AG09319 (cell line): ENCODE data around the gene RALGAPB.

ENCODE experiments used
- DNase-seq: peaks from one replicate; pipeline ENCODE4 v3.0.0-alpha.2; 2010; ENCODE audit warnings: low read depth; ENCODE audit errors: extremely low read depth
- TF ChIP-seq, protein P1 (sequence below): IDR thresholded peaks from 2 replicates; pipeline ENCODE4 v1.5.1; 2011; ENCODE audit warnings: low read depth, mild to moderate bottlenecking, inconsistent platforms, low read length, moderate library complexity

The RALGAPB gene

DNA sequence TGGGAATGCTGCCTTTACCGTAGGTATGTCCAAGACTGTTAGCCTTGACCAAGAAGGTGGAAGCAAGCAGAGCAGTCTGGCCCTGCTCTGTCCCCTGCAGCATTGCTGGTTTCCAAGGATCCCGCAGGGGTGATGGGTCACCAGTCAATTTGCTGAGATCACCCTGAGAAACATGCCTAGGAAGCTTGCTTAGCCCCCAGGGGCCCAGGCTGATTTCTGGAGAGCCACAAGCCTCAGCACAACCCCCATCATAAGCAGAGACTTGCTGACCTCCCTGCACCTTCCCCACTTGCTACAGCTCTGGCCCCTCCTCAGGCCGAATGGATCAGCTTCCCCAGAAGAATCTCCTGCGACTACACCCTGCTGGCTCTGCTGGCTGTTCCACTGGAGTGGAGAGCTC is 150.4 kb downstream of the RALGAPB start:
- DNase-seq = no peak
- TF ChIP-seq, protein P1, sequence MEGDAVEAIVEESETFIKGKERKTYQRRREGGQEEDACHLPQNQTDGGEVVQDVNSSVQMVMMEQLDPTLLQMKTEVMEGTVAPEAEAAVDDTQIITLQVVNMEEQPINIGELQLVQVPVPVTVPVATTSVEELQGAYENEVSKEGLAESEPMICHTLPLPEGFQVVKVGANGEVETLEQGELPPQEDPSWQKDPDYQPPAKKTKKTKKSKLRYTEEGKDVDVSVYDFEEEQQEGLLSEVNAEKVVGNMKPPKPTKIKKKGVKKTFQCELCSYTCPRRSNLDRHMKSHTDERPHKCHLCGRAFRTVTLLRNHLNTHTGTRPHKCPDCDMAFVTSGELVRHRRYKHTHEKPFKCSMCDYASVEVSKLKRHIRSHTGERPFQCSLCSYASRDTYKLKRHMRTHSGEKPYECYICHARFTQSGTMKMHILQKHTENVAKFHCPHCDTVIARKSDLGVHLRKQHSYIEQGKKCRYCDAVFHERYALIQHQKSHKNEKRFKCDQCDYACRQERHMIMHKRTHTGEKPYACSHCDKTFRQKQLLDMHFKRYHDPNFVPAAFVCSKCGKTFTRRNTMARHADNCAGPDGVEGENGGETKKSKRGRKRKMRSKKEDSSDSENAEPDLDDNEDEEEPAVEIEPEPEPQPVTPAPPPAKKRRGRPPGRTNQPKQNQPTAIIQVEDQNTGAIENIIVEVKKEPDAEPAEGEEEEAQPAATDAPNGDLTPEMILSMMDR = no peak

DNA sequence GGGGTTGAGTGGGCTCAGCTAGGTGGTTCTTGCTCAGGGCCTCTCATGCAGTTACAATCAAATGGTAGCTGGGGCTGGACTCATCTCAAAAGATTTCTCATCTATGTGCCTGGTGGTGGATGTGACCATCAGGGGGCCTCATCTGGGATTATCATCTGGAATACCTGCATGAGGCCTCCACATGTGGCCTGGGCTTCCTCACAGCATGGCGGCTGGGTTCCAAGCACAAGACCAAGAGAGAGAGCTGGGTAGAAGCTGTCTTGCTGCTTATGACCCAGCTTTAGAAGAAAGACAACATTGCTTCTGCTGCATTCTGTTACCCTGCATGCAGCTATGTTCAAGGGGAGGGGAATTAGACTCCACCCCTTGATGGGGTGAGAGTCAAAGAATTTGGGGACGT is 151.4 kb downstream of the RALGAPB start:
- no peak for DNase-seq
- TF ChIP-seq, protein P1 = no peak

DNA sequence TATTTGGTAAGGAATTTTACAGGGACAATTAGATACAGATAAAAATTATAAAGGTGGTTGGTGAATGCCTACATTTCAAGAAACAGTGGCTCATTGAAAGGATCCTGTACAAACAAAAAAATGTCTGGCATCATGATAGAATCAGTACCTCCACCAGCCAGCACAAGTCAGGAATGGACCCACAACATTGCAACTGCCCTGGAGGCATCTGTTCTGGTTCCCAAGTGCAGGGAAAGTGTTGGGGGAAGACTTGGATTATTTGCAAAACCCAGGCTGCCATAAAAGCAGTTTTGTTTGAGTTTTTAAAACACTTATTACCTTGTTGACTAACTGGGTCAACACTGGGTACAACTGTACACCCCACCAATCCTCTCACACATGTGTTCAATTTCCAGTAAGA is 153.3 kb downstream of the RALGAPB start:
- TF ChIP-seq, protein P1 = no peak
- no peak for DNase-seq

DNA sequence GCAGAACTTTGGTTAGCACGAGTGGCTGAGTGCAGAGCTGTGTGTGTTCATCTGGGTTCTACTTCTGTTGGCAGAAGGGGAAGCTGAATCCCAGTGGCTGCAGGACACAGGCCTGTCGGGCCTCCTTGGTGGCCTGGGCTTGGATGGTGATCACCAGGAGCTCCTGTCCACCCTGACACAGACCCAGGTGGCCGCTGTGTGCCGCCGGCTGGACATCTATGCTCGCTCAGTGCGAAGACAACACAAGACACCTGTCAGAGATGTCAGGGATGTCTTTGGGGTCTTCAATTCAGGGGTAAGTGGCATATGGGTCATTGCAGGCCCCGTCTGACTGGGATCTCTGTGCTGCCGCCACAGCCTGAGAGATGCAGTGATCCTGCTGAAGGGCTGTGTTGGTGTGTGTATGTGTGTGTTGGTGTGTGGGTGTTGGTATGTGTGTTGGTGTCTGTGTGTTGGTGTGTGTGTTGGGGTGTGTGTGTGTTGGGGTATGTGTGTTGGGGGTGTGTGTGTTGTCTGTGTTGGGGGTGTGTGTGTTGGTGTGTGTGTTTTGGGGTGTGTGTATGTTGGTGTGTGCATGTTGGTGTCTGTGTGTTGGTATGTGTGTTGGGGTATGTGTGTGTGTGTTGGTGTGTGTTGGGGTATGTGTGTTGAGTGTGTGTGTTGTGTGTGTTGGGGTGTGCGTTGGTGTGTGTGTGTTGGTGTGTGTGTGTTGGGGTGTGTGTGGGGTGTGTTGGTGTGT is 154.4 kb downstream of the RALGAPB start:
- no peak for DNase-seq
- TF ChIP-seq, protein P1 = no peak
